GM10266 (cell line): ENCODE results near the gene FSHR.

Experiments used
- DNase-seq: peaks from one replicate; pipeline ENCODE4 v3.0.0; 2012; ENCODE audit errors: extremely low spot score
- CTCF ChIP-seq: IDR thresholded peaks from 2 replicates; pipeline ENCODE4 v1.5.1; 2012; ENCODE audit warnings: mild to moderate bottlenecking, low read depth; ENCODE audit not compliant: control insufficient read depth, insufficient read depth; ENCODE audit errors: missing control alignments

FSHR gene

GRCh38 chr2:49113046-49113445, 41.3 kb downstream of the FSHR start:
- no peak for DNase-seq
- no peak for TF ChIP-seq CTCF

- TF ChIP-seq CTCF = no peak
- no peak for DNase-seq
These were observed 42.9 kb downstream of the FSHR start for GRCh38 chr2:49111456-49111855.

- DNase-seq = no peak
- TF ChIP-seq CTCF = no peak
These were observed 43.3 kb downstream of the FSHR start for GRCh38 chr2:49111006-49111405.

GRCh38 chr2:49110571-49110970, 43.7 kb downstream of the FSHR start:
- no peak for DNase-seq
- no peak for TF ChIP-seq CTCF

- no peak for TF ChIP-seq CTCF
- no peak for DNase-seq
These were observed 45.5 kb downstream of the FSHR start for GRCh38 chr2:49108851-49109250.

GRCh38 chr2:49108436-49108835, 45.9 kb downstream of the FSHR start:
- TF ChIP-seq CTCF = no peak
- DNase-seq = no peak

GRCh38 chr2:49105506-49105905, 48.8 kb downstream of the FSHR start:
- no peak for DNase-seq
- TF ChIP-seq CTCF = no peak
